Measurements from ENCODE around the gene TH.

GRCh38 chr11:2174361-2174760, 2.7 kb upstream of the TH start:
- TF ChIP-seq CTCF (IDR thresholded peaks at IDR 0.05) (no peak), ZFX (IDR thresholded peaks at IDR 0.05; ENCODE audit: borderline replicate concordance) (no peak)
